ENCODE data around the gene TMEM217.

- TF ChIP-seq POLR2AphosphoS5 (IDR thresholded peaks at IDR 0.05; ENCODE audit: borderline replicate concordance, low read depth, low read length) (no peak), EZH2 (IDR thresholded peaks at IDR 0.05) (no peak), FOXP2 (optimal IDR thresholded peaks at IDR 0.05; ENCODE audit: control extremely low read depth, extremely low read length, insufficient read depth) (no peak)
Observed at GRCh38 chr6:37293426-37293825, 35.5 kb upstream of the TMEM217 start.

Measured in SK-N-MC (cell line).